PC-9 (cell line): Measurements from ENCODE around the gene HTR5A. TPM values are rescaled to one million over a fixed set of nuclear protein-coding genes. Genes with fewer than 3 reads are reported as not detected.

Experiments
- BruUV-seq: library from RNA; stranded (reverse); fragments of 400-500 nt; replicated peaks from 2 replicates; lab custom pipeline; 2021; lab: Mats Ljungman, UMichigan
- CTCF ChIA-PET: fragments of 300-600 bp; sonication (Branson Sonifier 250); formaldehyde crosslinking; loops from one replicate; lab custom pipeline; 2022; ENCODE audit warnings: antibody characterized with exemption; lab: Charles Lee
- POLR2A ChIA-PET: fragments of 300-600 bp; sonication (Branson Sonifier 250); formaldehyde crosslinking; loops from one replicate; lab custom pipeline; 2022; ENCODE audit warnings: antibody characterized with exemption; ENCODE audit not compliant: unreplicated experiment; lab: Charles Lee
- DNase-seq, 2 experiments: peaks; one replicate each; pipeline versions ENCODE4 v3.0.0 to v3.0.0-alpha.2; 2015 to 2022; ENCODE audit warnings: mixed read lengths in 1 of 2
- H2AFZ ChIP-seq: fragments of 200-600 bp; sonication (generic); 2 replicates; pipeline ENCODE4 v1.8.1; 2017; ENCODE audit warnings: antibody characterized with exemption
- H3F3A ChIP-seq: fragments of 200-600 bp; sonication (generic); 2 replicates; pipeline ENCODE4 v1.8.1; 2017; ENCODE audit warnings: antibody characterized with exemption, mild to moderate bottlenecking, low read depth; ENCODE audit not compliant: insufficient read depth
- H3K27ac ChIP-seq: fragments of 200-600 bp; sonication (generic); 2 replicates; pipeline ENCODE4 v1.6.1; 2016; ENCODE audit warnings: mixed run types
- H3K27me3 ChIP-seq: fragments of 200-600 bp; sonication (generic); 2 replicates; pipeline ENCODE4 v1.6.1; 2016; ENCODE audit warnings: low read depth, mixed run types; ENCODE audit not compliant: insufficient read depth
- H3K36me3 ChIP-seq: fragments of 200-600 bp; sonication (generic); 2 replicates; pipeline ENCODE4 v1.6.1; 2016; ENCODE audit warnings: low read depth, mixed run types
- H3K4me1 ChIP-seq: fragments of 200-600 bp; sonication (generic); replicated peaks from 2 replicates; pipeline ENCODE4 v1.6.1; 2016; ENCODE audit warnings: mixed run types; ENCODE audit not compliant: insufficient read depth
- H3K4me2 ChIP-seq: fragments of 200-600 bp; sonication (generic); 2 replicates; pipeline ENCODE4 v1.6.1; 2017; ENCODE audit warnings: mixed run types
- H3K4me3 ChIP-seq: fragments of 200-600 bp; sonication (generic); 2 replicates; pipeline ENCODE4 v1.6.1; 2016; ENCODE audit warnings: mixed run types
- H3K79me2 ChIP-seq: fragments of 200-600 bp; sonication (generic); 2 replicates; pipeline ENCODE4 v1.6.1; 2017; ENCODE audit warnings: low read depth, mixed run types
- H3K9me2 ChIP-seq: fragments of 200-600 bp; sonication (generic); 2 replicates; pipeline ENCODE4 v1.8.1; 2017; ENCODE audit warnings: mild to moderate bottlenecking; ENCODE audit not compliant: insufficient read depth
- H3K9me3 ChIP-seq: fragments of 200-600 bp; sonication (generic); 2 replicates; pipeline ENCODE4 v1.8.1; 2016; ENCODE audit warnings: low read depth; ENCODE audit not compliant: insufficient read depth
- H4K20me1 ChIP-seq: fragments of 200-600 bp; sonication (generic); 2 replicates; pipeline ENCODE4 v1.8.1; 2017; ENCODE audit not compliant: insufficient read depth
- CTCF ChIP-seq: fragments of 200-600 bp; sonication (generic); conservative IDR thresholded peaks from 2 replicates; pipeline ENCODE4 v1.6.1; 2017; ENCODE audit warnings: mixed run types, antibody characterized with exemption, mild to moderate bottlenecking, moderate library complexity
- EZH2 ChIP-seq: fragments of 200-600 bp; sonication (generic); IDR thresholded peaks from 2 replicates; pipeline ENCODE4 v1.8.0; 2017; ENCODE audit warnings: antibody characterized with exemption, low read depth
- intact Hi-C: fragments of 100-400 bp; cut with micrococcal nuclease; formaldehyde crosslinking; loops from one replicate; pipeline ENCODE4 v1.10.0; 2022; ENCODE audit not compliant: unreplicated experiment
- total RNA-seq: library from RNA; stranded (reverse); gene quantifications from 2 replicates; pipeline ENCODE4 v1.2.3, GENCODE V29; 2021

HTR5A gene
- total RNA-seq, 1 experiment from 2014 or later, result not detected

GRCh38 chr7:155129789-155130188 lies 59.7 kb downstream of the HTR5A start:
- H3F3A ChIP-seq, result peaks cover 7% of the 10 kb centered on the region
- no peaks in the 10 kb centered on the region for H3K9me2 ChIP-seq
- no peak overlapping the region for H2AFZ ChIP-seq
- intact Hi-C loops, result no loop called here
- H3K27me3 ChIP-seq, result peaks cover 78% of the 10 kb centered on the region
- H3K27ac ChIP-seq, result no peak overlapping the region
- no TSS peak for BruUV-seq
- no peaks in the 10 kb centered on the region for H3K36me3 ChIP-seq
- no peak overlapping the region for H3K4me3 ChIP-seq
- CTCF ChIA-PET, result no interaction called here
- H4K20me1 ChIP-seq, result no peaks in the 10 kb centered on the region
- TF ChIP-seq EZH2 (no peak), CTCF (no peak)
- H3K79me2 ChIP-seq, result no peaks in the 10 kb centered on the region
- POLR2A ChIA-PET, result no interaction called here
- no peak for DNase-seq
- H3K4me1 ChIP-seq, result no peaks in the 10 kb centered on the region
- no peaks in the 10 kb centered on the region for H3K9me3 ChIP-seq
- no peak overlapping the region for H3K4me2 ChIP-seq

GRCh38 chr7:155130493-155130892 lies 60.4 kb downstream of the HTR5A start:
- Histone ChIP-seq H3K9me3 (no peaks in the 10 kb centered on the region), H3K9me2 (no peaks in the 10 kb centered on the region), H3K36me3 (no peaks in the 10 kb centered on the region), H3K4me1 (no peaks in the 10 kb centered on the region), H4K20me1 (no peaks in the 10 kb centered on the region), H3K79me2 (no peaks in the 10 kb centered on the region), H3K27me3 (peaks cover 84% of the 10 kb centered on the region), H3K27ac (no peak overlapping the region), H3F3A (no peaks in the 10 kb centered on the region), H3K4me3 (no peak overlapping the region), H2AFZ (no peak overlapping the region), H3K4me2 (no peak overlapping the region)
- POLR2A ChIA-PET, result no interaction called here
- no peak for DNase-seq
- TF ChIP-seq CTCF, result no peak
- no peak for TF ChIP-seq EZH2
- CTCF ChIA-PET, result no interaction called here
- BruUV-seq, result no TSS peak
- intact Hi-C loops, result no loop called here

GRCh38 chr7:155131090-155131489 lies 61.0 kb downstream of the HTR5A start:
- intact Hi-C loops, result no loop called here
- Histone ChIP-seq H4K20me1 (no peaks in the 10 kb centered on the region), H3F3A (no peaks in the 10 kb centered on the region), H3K4me1 (no peaks in the 10 kb centered on the region), H3K4me2 (no peak overlapping the region), H3K9me2 (no peaks in the 10 kb centered on the region), H3K27ac (no peak overlapping the region), H3K4me3 (no peak overlapping the region), H3K79me2 (no peaks in the 10 kb centered on the region), H2AFZ (no peak overlapping the region), H3K36me3 (no peaks in the 10 kb centered on the region), H3K27me3 (peaks cover 90% of the 10 kb centered on the region), H3K9me3 (no peaks in the 10 kb centered on the region)
- TF ChIP-seq CTCF, result no peak
- no peak for TF ChIP-seq EZH2
- no peak for DNase-seq
- POLR2A ChIA-PET, result no interaction called here
- BruUV-seq, result no TSS peak
- CTCF ChIA-PET, result no interaction called here
